Natural killer cell treated with Interleukin-12 subunit alpha and Interleukin-12 subunit beta and Interleukin-15 and Interleukin-18, amount 100 ng/mL, for 72 hours (primary cell): ENCODE results near the gene WDR55. TPM values are rescaled to one million over a fixed set of nuclear protein-coding genes. Genes with fewer than 3 reads are reported as not detected.
"Not testable (repeated sequence)": the region's sequence is repeated elsewhere in the genome, so short reads cannot be mapped to it uniquely, and the experiment has no call there.

Experiments
- ATAC-seq, 2 donors: fragments of 150-1000 bp; cut with Tn5 transposase in 1 of 2; sonication (Bioruptor Pico), chemical (Tn5 transposase) in 1 of 2; 2 replicates each; pipeline ENCODE4 v1.10.0; 2021
- DNase-seq: peaks from one replicate; pipeline ENCODE4 v3.0.0; 2022; ENCODE audit warnings: low spot score
- H3K27ac Mint-ChIP-seq, 2 donors: 1 replicate in 1 of 2; 2 replicates in 1 of 2; pipeline ENCODE4 v1.8.0; 2022; ENCODE audit warnings: mixed read lengths in 2 of 2, mild to moderate bottlenecking in 1 of 2, moderate library complexity in 1 of 2
- H3K27me3 Mint-ChIP-seq, 2 donors: 1 replicate in 1 of 2; 2 replicates in 1 of 2; pipeline ENCODE4 v1.8.0; 2022; ENCODE audit warnings: mixed read lengths in 2 of 2
- H3K36me3 Mint-ChIP-seq: one replicate; pipeline ENCODE4 v1.8.0; 2022; ENCODE audit warnings: mixed read lengths
- H3K4me1 Mint-ChIP-seq, 2 donors: 1 replicate in 1 of 2; 2 replicates in 1 of 2; pipeline ENCODE4 v1.8.0; 2022; ENCODE audit warnings: low read depth in 2 of 2, mixed read lengths in 2 of 2, mild to moderate bottlenecking in 1 of 2
- H3K4me3 Mint-ChIP-seq: one replicate; pipeline ENCODE4 v1.8.0; 2022; ENCODE audit warnings: mixed read lengths
- H3K9me3 Mint-ChIP-seq: 2 replicates; pipeline ENCODE4 v1.8.0; 2022; ENCODE audit warnings: mixed read lengths
- total RNA-seq, 2 donors: library from RNA; stranded (reverse); gene quantifications; one replicate each; pipeline ENCODE4 v1.2.3, GENCODE V29; 2022

The WDR55 gene
- 10 to 100 TPM; 43.7 to 52.7 TPM for total RNA-seq

GRCh38 chr5:140664359-140665119, at the start of gene WDR55:
WDR55 (plus strand) TSS chr5:140664904; CDS start chr5:140664913, 9 bp downstream.
- ATAC-seq (peak; percentile 98 to 99), DNase-seq (peak; percentile 99)
- peaks cover 41% of the 10 kb centered on the region for H3K36me3 Mint-ChIP-seq
- H3K4me3 Mint-ChIP-seq, result peak within 1 kb of the TSS; percentile 99
- H3K9me3 Mint-ChIP-seq, result no peaks in the 10 kb centered on the region
- no peaks in the 10 kb centered on the region for H3K27me3 Mint-ChIP-seq
- peaks cover 29 to 35% of the 10 kb centered on the region in 2 donors for H3K4me1 Mint-ChIP-seq
- H3K27ac Mint-ChIP-seq, result peak within 1 kb of the TSS; percentile 95 to 99

GRCh38 chr5:140622301-140622700, 42.4 kb upstream of the WDR55 start:
- H3K4me1 Mint-ChIP-seq, result no peaks in the 10 kb centered on the region
- DNase-seq, result no peak
- ATAC-seq, result no peak
- H3K27me3 Mint-ChIP-seq, result peaks cover 22 to 36% of the 10 kb centered on the region in 2 donors
- H3K9me3 Mint-ChIP-seq, result no peaks in the 10 kb centered on the region
- H3K4me3 Mint-ChIP-seq, result no peak overlapping the region
- H3K36me3 Mint-ChIP-seq, result no peaks in the 10 kb centered on the region
- no peak overlapping the region for H3K27ac Mint-ChIP-seq

GRCh38 chr5:140623061-140623460, 41.6 kb upstream of the WDR55 start:
- H3K9me3 Mint-ChIP-seq, ATAC-seq, H3K4me3 Mint-ChIP-seq, H3K4me1 Mint-ChIP-seq, H3K36me3 Mint-ChIP-seq, H3K27ac Mint-ChIP-seq, DNase-seq: not testable (repeated sequence)
- H3K27me3 Mint-ChIP-seq, result peaks cover 19 to 32% of the 10 kb centered on the region in 2 donors

- not testable (repeated sequence) for H3K36me3 Mint-ChIP-seq, H3K9me3 Mint-ChIP-seq, DNase-seq, H3K4me3 Mint-ChIP-seq, ATAC-seq, H3K4me1 Mint-ChIP-seq, H3K27ac Mint-ChIP-seq
- peaks cover 19 to 24% of the 10 kb centered on the region in 2 donors for H3K27me3 Mint-ChIP-seq
Observed at GRCh38 chr5:140624886-140625285, 39.8 kb upstream of the WDR55 start.

- Mint-ChIP-seq H3K4me3 (no peak overlapping the region), H3K4me1 (peaks cover 9 to 12% of the 10 kb centered on the region in 2 donors), H3K27ac (no peak overlapping the region), H3K9me3 (no peaks in the 10 kb centered on the region), H3K27me3 (peaks cover 17 to 26% of the 10 kb centered on the region in 2 donors), H3K36me3 (no peaks in the 10 kb centered on the region)
- DNase-seq (no peak), ATAC-seq (no peak)
Observed at GRCh38 chr5:140627972-140628371, 36.7 kb upstream of the WDR55 start.

GRCh38 chr5:140628711-140629110, 36.0 kb upstream of the WDR55 start:
- Mint-ChIP-seq H3K9me3 (no peaks in the 10 kb centered on the region), H3K36me3 (no peaks in the 10 kb centered on the region), H3K4me3 (no peak overlapping the region), H3K27ac (no peak overlapping the region), H3K4me1 (peaks cover 16 to 17% of the 10 kb centered on the region in 2 donors), H3K27me3 (peaks cover 21 to 26% of the 10 kb centered on the region in 2 donors)
- DNase-seq, result no peak
- no peak for ATAC-seq

GRCh38 chr5:140630292-140631035, 34.2 kb upstream of the WDR55 start:
- no peaks in the 10 kb centered on the region for H3K9me3 Mint-ChIP-seq
- no peak overlapping the region for H3K27ac Mint-ChIP-seq
- H3K27me3 Mint-ChIP-seq, result peaks cover 19 to 22% of the 10 kb centered on the region in 2 donors
- DNase-seq, result no peak
- no peak for ATAC-seq
- H3K4me1 Mint-ChIP-seq, result peaks cover 19 to 21% of the 10 kb centered on the region in 2 donors
- H3K4me3 Mint-ChIP-seq, result peak overlapping the region; percentile 39
- no peaks in the 10 kb centered on the region for H3K36me3 Mint-ChIP-seq

GRCh38 chr5:140631036-140631417, 33.7 kb upstream of the WDR55 start:
- ATAC-seq, result no peak
- no peaks in the 10 kb centered on the region for H3K36me3 Mint-ChIP-seq
- DNase-seq, result no peak
- H3K27ac Mint-ChIP-seq, result no peak overlapping the region
- peaks cover 17 to 18% of the 10 kb centered on the region in 2 donors for H3K27me3 Mint-ChIP-seq
- H3K9me3 Mint-ChIP-seq, result no peaks in the 10 kb centered on the region
- peak overlapping the region; percentile 39 for H3K4me3 Mint-ChIP-seq
- H3K4me1 Mint-ChIP-seq, result peaks cover 19 to 21% of the 10 kb centered on the region in 2 donors

- peak in 1 of 2 donors; percentile 39 for ATAC-seq
- Mint-ChIP-seq H3K36me3 (no peaks in the 10 kb centered on the region), H3K9me3 (no peaks in the 10 kb centered on the region), H3K4me1 (peaks cover 19 to 21% of the 10 kb centered on the region in 2 donors), H3K27me3 (peaks cover 15 to 17% of the 10 kb centered on the region in 2 donors), H3K27ac (no peak overlapping the region), H3K4me3 (peak overlapping the region; percentile 89)
- DNase-seq, result no peak
Observed at GRCh38 chr5:140631831-140632365, 32.8 kb upstream of the WDR55 start.

- Mint-ChIP-seq H3K27me3 (peaks cover 14 to 15% of the 10 kb centered on the region in 2 donors), H3K27ac (peak overlapping the region in 1 of 2 donors; percentile 73), H3K36me3 (no peaks in the 10 kb centered on the region), H3K9me3 (no peaks in the 10 kb centered on the region), H3K4me1 (peaks cover 19 to 21% of the 10 kb centered on the region in 2 donors), H3K4me3 (peak overlapping the region; percentile 89)
- DNase-seq (peak; percentile 69), ATAC-seq (peak; percentile 86 to 87)
Observed at GRCh38 chr5:140632366-140633020, 32.2 kb upstream of the WDR55 start.

GRCh38 chr5:140633021-140633471, 31.7 kb upstream of the WDR55 start, which contains the start of gene CD14:
CD14 (minus strand) TSS chr5:140633175; CDS start chr5:140633071, 104 bp downstream.
- Mint-ChIP-seq H3K4me1 (peaks cover 19 to 24% of the 10 kb centered on the region in 2 donors), H3K27me3 (peaks cover 14 to 15% of the 10 kb centered on the region in 2 donors), H3K9me3 (no peaks in the 10 kb centered on the region), H3K27ac (peak within 1 kb of the TSS in 1 of 2 donors; percentile 73), H3K36me3 (no peaks in the 10 kb centered on the region), H3K4me3 (peak within 1 kb of the TSS; percentile 89)
- ATAC-seq, result peak in 1 of 2 donors; percentile 33
- no peak for DNase-seq

- no peak for ATAC-seq
- Mint-ChIP-seq H3K9me3 (peaks cover 3% of the 10 kb centered on the region), H3K27ac (peak overlapping the region in 1 of 2 donors; percentile 73), H3K27me3 (peaks cover 10% of the 10 kb centered on the region in 2 donors), H3K4me3 (peak overlapping the region; percentile 89), H3K36me3 (no peaks in the 10 kb centered on the region), H3K4me1 (peaks cover 19 to 27% of the 10 kb centered on the region in 2 donors)
- no peak for DNase-seq
Observed at GRCh38 chr5:140633501-140633900, 31.2 kb upstream of the WDR55 start.

GRCh38 chr5:140634103-140634502, 30.6 kb upstream of the WDR55 start:
- Mint-ChIP-seq H3K36me3 (no peaks in the 10 kb centered on the region), H3K9me3 (peaks cover 3% of the 10 kb centered on the region), H3K4me1 (peaks cover 24 to 32% of the 10 kb centered on the region in 2 donors), H3K27me3 (peaks cover 10% of the 10 kb centered on the region in 2 donors), H3K27ac (no peak overlapping the region), H3K4me3 (no peak overlapping the region)
- DNase-seq, result no peak
- ATAC-seq, result no peak
